NOMO-1 treated with dmso at 0.1 percent for 144 hours (cell line): Measurements from ENCODE around the gene MOBP.

Experiments
- DNase-seq: peaks from one replicate; lab custom pipeline; 2025; ENCODE audit not compliant: unreplicated experiment; lab: John Stamatoyannopoulos, UW

MOBP gene

GRCh38 chr3:39533226-39533625, 65.7 kb downstream of the MOBP start:
- no peak for DNase-seq

- no peak for DNase-seq
Measured at GRCh38 chr3:39540162-39540921, 72.9 kb downstream of the MOBP start.

- no peak for DNase-seq
Measured at GRCh38 chr3:39541442-39541841, 74.0 kb downstream of the MOBP start.

- no peak for DNase-seq
Measured at GRCh38 chr3:39541917-39542329, 74.4 kb downstream of the MOBP start.

GRCh38 chr3:39542588-39542988, 75.1 kb downstream of the MOBP start:
- no peak for DNase-seq

GRCh38 chr3:39548282-39548681, 80.8 kb downstream of the MOBP start:
- DNase-seq: no peak

- DNase-seq: no peak
Measured at GRCh38 chr3:39550354-39551051, 83.0 kb downstream of the MOBP start.
